HG03565 (cell line): ENCODE results near the gene EVI5.
"Not testable (repeated sequence)": the region's sequence is repeated elsewhere in the genome, so short reads cannot be mapped to it uniquely, and the experiment has no call there.

Experiments
- ATAC-seq: cut with Tn5 transposase; IDR thresholded peaks from one replicate; pipeline ENCODE4 v1.9.1; 2021; ENCODE audit warnings: mild to moderate bottlenecking, moderate library complexity; ENCODE audit not compliant: unreplicated experiment

EVI5 gene

DNA sequence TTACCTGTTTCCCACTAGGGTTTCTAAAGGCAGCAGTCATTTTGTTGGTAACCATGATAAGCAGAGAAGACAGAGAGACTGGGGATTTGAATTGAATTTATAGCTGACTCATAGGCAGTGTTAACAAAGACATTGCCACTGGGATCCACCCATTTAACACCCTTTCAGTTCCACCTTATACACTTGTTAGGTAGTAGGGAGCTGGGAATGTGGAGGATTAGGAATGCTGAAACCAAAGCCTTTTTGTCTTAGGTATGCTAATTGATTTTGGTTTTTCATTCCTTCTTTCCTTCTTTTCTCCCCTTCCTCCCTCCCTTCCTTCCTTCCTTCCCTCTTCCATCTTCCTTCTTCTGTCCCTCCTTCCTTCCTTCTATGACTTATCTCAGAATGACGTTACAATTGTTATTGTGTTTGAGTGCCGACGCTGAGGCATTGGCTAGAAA is 7.5 kb upstream of the EVI5 start:
- no peak for ATAC-seq

DNA sequence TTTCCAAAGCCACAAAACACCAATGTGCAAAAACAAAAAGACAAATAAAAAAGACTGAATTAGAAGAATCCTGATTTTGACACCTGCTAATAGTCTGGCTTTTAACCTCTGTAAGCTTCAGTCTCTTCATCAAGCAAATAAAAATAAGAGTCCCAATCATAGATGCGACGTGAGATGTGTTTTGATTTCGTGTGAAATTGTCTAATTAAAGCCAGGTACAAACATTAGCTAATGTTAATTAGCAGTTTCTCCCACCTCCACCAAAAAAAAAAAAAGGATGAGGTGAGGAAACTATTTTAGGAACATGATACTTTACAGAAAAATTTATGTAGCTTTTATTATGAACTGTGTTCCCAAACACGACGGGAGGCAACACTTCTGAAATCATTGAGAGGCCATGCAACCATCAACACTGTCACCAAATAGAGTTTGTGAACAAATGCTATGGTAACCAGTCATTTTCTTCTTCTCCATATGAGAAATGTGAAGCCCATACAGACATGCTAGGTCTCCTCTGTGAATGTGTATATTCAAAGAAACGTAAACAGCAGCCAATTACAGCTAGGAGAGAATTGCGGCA is 6.7 kb upstream of the EVI5 start:
- no peak for ATAC-seq

DNA sequence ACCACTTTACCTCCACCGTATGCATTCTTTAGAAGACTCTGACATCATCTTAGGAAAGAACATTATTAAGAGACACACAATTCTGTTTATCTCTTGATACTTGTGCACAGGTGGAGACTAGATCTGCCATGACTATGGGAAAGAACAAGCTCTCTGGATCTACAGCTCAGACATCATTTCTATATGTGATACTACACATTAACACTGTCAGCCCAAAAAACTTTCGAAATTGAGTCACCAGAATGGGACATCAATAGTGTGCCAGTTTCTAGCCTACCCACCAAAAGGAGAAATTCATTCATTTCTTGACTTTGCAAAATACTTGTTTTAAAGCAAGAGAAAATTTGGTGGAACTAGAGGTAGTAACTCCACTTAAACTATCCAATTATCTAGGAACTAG is 6.0 kb upstream of the EVI5 start:
- ATAC-seq = no peak

DNA sequence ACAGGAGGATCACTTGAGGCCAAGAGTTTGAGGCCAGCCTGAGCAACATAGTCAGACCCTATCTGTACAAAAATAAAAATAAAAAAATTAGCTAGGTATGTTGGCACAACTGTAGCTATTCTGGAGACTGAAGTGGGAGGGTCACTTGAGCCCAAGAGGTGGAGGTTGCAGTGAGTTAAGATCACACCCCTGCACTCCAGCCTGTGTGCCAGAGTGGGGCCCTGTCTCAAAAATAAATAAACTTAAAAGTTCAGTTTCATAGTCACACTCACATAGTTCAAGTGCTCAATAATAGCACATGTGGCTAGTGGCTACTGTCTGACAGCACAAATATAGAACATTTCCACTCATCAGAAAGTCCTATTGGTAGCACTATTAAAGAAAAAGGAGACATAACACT is 5.2 kb upstream of the EVI5 start:
- ATAC-seq = no peak

GRCh38 chr1:92786111-92786901 is 1.4 kb upstream of the EVI5 start:
- no peak for ATAC-seq

GRCh38 chr1:92784021-92784638 is 778 bp downstream of the EVI5 start:
- ATAC-seq = no peak

GRCh38 chr1:92783550-92783949 is 1.4 kb downstream of the EVI5 start:
- ATAC-seq = not testable (repeated sequence)

DNA sequence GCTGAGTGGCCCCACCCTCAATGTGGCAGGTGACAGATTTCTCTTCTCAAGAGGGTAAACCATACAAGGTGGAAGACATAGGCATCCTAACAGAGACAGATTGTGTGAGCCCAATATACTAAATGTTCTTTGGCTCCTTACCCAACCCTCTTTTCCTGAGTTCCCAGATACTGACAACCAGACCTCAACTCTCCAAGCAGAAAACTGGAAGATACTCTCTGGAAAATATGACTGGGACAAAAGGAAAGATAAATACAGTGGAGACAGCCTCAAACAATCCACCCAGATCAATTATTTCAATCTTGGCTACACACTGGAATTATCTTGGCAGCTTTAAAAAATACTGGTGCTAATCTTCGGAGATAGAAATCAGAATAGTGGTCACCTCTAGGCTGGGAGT is 6.5 kb downstream of the EVI5 start:
- no peak for ATAC-seq

DNA sequence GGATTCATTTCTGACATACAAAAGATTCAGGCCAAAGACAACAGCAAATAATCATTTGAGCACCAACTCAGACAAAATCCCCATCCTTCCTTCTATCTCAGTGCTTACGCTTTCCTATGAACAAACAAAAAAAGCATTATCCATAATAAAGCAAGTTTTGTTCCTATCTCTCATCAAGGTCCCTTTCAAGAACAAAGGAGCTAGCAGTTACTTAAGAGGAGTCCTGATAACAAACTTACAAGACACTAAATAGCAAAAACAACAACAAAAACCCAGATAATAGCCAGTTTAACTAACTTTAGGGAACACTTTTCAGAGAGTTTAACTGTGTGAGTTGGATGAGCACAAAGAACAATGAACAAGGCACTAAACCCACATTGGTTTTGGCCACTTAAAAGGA is 10.5 kb downstream of the EVI5 start:
- no peak for ATAC-seq

DNA sequence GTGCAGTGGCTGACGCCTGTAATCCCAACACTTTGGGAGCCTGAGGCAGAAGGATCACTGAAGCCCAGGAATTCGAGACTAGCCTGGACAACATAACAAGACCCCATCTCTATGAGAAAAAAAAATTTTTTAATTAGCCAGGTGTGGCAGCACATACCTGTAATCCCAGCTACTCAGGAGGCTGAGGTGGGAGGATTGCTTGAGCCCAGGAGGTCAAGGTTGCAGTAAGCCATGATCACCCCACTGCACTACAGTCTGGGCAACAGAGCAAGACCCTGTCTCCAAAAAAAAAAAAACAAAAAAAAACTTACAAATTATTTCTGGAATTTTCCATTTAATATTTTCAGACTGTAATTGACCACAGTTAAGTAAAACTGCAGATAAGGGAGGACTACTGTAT is 11.2 kb downstream of the EVI5 start:
- ATAC-seq = not testable (repeated sequence)

DNA sequence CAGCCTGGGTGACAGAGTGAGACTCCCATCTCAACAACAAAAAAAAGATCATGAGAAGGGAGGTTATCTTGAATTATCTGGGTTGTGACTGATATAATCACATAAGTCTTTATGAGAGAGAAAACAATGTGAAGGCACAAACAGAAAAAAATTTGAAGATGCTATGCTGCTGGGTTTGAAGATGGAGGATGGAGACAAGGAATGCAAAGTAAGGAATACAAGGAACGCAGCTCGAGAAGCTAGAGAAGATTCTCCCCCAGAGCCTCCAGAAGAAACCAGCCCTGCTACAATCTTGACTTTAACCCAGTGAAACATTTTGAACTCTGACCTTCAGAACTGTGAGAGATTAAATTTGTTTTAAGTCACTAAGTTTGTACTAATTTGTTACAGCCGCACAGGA is 15.1 kb downstream of the EVI5 start:
- no peak for ATAC-seq

GRCh38 chr1:92768915-92769314 is 16.0 kb downstream of the EVI5 start:
- no peak for ATAC-seq

DNA sequence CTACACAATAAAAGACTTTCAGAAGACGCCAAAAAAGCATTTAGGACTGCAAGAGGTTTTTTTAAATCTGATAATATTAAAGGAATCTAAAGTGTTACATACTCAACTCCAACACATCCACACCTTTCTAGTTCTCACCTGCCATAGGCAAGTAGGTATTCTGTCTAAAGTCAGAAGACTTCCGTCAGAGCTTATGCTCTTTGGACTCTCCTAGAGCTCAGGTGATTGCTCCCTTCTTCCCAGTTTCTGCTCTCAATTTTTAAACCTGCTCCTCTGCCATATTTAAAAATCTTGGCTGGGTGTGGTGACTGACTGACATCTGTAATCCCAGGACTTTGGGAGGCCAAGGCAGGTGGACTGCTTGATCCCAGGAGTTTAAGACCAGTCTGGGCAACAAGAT is 16.6 kb downstream of the EVI5 start:
- ATAC-seq = no peak

DNA sequence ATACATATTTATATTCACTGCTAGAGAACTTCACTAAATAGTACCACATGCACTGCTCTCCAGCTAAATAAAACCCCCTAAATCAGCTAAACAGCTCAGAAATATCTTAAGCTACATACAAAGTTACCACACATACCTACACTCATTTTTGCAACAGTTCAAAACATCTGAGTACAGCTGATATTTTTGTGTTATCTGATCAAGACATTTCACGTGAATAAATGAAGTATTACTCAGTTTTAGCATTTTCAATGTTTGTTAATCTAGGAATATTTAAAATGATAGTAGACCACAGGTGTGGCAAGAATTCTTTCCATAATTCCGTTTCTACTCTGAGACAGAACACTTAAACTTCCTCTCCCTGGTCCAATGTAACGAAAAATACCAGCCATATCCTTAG is 20.8 kb downstream of the EVI5 start:
- no peak for ATAC-seq

GRCh38 chr1:92762355-92762754 is 22.6 kb downstream of the EVI5 start:
- ATAC-seq = no peak

DNA sequence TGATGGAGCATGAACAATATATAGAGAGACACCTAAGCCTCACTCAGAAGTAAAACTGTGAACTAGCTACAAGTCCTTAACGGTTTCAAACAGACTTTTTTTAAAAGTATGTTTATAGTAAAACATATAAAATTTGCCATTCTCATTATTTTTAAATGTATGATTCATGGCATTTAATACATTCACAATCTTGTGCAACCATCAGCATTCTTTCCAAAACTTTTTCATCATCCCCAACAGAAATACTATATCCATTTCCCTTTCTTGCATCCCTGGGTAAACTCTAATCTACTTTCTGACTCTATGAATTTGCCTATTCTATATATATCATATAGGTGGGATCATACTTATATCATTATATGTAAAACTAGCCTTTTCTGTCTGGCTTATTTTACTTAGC is 25.5 kb downstream of the EVI5 start:
- no peak for ATAC-seq

- ATAC-seq = no peak
Observed at GRCh38 chr1:92756537-92756936, 28.4 kb downstream of the EVI5 start.

- ATAC-seq = no peak
Observed at GRCh38 chr1:92755541-92756461, 29.1 kb downstream of the EVI5 start.

GRCh38 chr1:92754719-92755050 is 30.2 kb downstream of the EVI5 start:
- ATAC-seq = no peak

DNA sequence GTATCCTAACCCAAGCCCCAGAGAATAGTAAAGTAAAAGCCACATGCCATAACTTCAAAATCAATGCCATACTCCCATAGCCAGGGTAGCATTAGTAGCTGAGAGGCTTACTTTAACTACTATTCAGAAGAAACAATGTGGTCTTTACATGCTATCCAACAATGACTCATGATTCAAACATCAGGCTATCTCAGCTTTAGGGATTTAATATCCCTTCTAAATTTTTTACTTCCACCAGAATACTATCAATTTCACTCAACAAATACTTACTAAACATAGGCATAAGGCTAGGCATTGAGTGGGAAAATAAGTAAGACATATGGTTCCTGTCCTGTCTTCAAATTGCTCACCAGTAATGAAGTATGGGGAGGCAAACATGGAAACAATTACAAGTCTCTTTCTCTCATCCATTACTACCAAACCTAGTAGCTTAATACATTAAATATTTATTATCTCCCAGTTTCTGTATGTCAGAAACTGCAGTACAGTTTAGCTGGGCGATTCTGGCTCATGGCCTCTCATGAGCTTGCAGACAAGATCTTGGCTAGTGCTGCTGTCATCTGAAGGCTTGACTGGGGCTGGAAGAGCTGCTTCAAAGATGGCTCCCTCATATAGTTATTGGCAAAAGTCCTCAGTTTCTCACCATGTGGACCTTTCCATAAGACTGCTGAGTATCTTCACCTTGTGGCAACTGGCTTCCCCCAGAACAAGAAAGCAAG is 30.7 kb downstream of the EVI5 start:
- no peak for ATAC-seq

GRCh38 chr1:92752719-92753118 is 32.2 kb downstream of the EVI5 start:
- no peak for ATAC-seq
